Breast epithelium (tissue), 3 donors: ENCODE measurements around the gene PDE4D.

Source experiments
- CTCF ChIP-seq, 3 donors: fragments of 450-650 bp; IDR thresholded peaks; one replicate each; pipeline ENCODE4 v1.5.1; 2016 to 2017; ENCODE audit warnings: antibody characterized with exemption in 3 of 3, mild to moderate bottlenecking in 3 of 3, moderate library complexity in 3 of 3
- POLR2AphosphoS5 ChIP-seq, 3 donors: sonication (generic); formaldehyde crosslinking; IDR thresholded peaks; one replicate each; pipeline ENCODE4 v1.6.1; 2017; ENCODE audit warnings: antibody characterized with exemption in 3 of 3

DNA sequence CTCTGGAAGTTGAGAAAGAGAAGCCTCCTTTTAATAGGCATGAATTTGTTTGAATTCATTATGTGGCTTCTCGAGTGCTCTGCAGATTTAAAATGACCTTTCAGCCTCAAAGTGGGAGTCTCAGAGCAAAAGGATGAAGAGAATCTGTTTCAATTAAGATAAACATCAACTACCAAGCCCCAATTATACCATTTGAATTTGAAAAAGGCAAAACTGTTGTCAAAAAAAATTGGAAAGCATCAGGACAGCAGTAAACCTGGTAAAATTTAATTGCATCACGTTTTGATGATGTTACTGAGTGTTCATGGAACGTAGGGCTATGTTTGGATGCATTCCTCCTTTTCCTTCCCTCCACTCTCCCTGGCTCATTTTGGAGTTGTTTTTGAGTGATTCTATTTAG lies 637.2 kb downstream of the PDE4D start:
- TF ChIP-seq CTCF (IDR thresholded peaks at IDR 0.05), result no peak
- TF ChIP-seq POLR2AphosphoS5 (IDR thresholded peaks at IDR 0.05), result no peak
